SIG-M5 treated with dmso at 0.1 percent for 504 hours (cell line): ENCODE measurements around the gene CABS1.

Experiments
- DNase-seq: peaks from one replicate; lab custom pipeline; 2025; ENCODE audit not compliant: unreplicated experiment; lab: John Stamatoyannopoulos, UW

The CABS1 gene

GRCh38 chr4:70334681-70335080 is at the start of gene CABS1:
Gene CABS1 (plus strand): TSS chr4:70334981. CDS start chr4:70335040, 59 bp downstream.
- no peak for DNase-seq

DNA sequence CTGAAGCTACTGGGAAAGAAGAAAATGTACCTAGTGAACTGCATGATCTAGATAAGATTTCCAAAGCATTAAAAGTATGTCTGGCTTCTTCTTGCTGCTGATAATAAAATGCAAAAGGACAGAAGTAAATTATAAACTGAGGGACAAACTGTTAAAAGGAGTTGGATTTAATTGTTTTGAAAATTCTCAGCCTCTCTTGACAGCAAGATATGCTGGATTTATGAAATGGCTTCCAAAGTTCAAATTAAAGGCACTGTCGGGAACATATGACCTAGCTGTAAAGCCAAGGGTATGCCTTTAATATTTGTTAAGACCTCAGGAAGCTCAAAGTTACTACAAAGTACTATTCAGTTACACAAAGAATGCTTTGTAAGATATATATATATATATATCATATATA is 46.1 kb upstream of the CABS1 start:
- no peak for DNase-seq

GRCh38 chr4:70291341-70291740 is 43.4 kb upstream of the CABS1 start:
- no peak for DNase-seq

GRCh38 chr4:70297576-70297975 is 37.2 kb upstream of the CABS1 start:
- DNase-seq, result no peak

DNA sequence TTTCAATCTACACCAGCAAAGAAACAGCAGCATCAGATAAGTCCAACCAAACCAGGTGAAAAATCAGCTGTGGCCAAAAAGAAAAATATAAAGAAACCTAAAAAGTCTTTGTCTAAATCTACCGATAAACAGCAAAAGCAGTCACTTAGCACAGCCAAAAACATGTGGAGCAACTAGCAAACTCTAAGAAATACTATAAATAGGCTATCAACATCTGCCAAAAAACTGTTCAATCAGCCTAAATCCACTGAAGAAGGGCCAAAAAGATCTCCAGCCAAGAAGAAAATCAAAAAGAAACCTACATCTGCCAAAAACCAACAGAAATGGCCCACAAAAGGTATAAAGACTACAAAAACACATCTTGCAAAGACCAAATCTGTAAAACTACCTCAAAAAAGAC is 36.7 kb upstream of the CABS1 start:
- DNase-seq, result no peak

DNA sequence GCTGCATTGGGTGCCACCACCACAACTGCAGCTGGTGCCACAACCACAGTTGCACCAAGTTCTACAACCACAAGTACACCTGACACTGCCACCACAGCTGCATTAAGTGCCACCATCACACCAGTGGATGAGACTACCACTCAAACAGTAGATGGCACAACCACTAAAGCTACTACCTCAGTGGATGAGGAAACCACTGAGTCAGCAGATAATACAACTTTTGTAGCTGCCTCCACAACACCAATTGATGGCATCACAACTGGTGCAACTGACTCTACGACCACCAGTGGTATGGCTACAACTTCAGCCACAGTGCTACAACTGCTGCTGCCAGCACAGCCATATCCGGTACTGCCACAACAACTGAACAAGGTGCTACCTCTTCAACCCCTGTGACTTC is 35.1 kb upstream of the CABS1 start:
- no peak for DNase-seq

DNA sequence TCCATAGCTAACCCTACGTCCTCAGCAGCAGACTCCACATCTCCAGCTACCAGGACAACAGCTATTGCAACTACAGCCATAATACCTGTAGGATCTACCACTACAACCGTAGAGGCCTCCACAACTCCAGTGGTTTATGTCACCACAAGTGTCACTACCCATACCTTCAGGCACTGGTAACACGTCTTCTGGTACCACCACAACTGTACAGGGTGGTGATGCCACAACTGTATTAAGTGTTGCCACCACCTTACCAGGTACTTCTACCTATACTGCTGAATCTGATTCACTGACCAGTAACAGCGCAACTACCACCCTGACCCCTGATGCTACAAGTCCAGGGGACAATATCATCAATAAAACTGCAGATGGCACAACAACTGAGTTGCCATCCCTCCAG is 34.6 kb upstream of the CABS1 start:
- no peak for DNase-seq

DNA sequence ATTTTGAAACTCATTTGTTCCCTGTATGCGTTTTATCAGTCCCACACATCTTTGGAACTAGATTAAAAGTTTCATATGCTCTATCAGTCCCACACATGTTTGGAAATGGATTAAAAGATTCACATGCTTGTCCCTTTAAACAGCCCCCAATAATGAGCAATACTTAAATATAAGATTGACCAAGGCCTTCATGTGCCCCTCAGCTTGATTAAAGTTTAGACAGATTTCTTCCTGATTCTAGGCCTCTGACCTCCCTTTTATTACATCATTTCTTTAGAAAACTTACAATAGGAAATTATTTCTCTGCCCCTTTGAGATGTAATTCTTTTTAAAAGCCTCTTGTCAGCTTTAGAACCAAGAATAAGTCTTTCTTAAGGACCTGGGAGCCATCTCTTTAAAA is 31.7 kb upstream of the CABS1 start:
- no peak for DNase-seq

- no peak for DNase-seq
Observed at GRCh38 chr4:70305601-70306000, 29.2 kb upstream of the CABS1 start.

DNA sequence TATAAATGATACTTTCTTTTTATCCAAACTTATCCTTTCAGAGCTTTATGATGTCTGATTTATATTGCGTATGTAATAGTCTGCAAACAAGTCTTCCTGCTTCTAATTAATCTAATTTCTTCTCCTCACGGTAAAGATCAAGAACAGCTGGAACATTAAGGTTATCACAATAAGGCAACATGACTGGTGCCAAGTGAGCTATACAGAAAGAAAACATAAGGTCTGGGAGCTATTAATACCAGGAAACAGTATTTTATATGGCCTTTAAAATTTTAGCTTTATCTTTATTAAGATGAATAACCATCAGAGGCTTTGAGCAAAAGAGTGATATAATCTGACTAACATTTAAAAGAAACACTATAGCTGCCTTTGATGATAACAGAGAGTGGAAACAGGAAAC is 28.7 kb upstream of the CABS1 start:
- DNase-seq, result no peak

GRCh38 chr4:70313736-70314135 is 21.0 kb upstream of the CABS1 start:
- no peak for DNase-seq

DNA sequence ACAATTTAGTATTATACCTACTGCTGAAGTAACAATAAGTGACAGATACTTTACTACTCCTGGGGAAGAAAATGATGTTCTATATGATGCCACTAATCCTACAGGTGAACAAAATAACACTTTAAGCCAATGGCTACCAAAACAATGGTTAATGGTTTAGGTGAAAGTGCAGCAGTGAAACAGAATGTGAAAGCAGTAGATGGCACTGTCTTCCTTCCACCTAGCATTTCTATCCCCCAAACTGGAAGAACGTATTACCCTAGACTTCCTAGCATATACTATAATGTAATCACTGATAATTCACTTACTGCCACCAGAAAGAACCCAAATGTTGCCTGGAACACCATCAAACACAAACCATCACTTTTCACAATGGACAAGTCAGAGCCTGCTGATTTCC is 18.9 kb upstream of the CABS1 start:
- no peak for DNase-seq

DNA sequence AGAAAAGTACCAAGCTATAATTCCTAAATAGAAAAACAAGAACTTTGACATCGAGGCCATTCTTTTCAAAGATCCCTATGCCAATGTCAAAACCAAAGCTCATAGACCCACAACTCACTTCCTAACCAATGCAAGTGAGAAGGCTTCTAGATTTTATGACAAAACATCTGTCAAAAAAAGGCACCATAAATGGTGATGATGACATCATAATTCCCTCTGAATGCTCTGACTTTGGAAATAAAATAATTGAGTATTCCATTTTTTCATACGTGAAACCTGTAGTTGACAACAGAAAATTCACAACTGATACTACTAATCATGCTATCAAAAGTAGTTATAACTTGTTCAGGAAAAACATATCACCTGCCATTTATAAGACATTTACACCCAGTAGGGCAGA is 8.7 kb upstream of the CABS1 start:
- DNase-seq, result no peak

DNA sequence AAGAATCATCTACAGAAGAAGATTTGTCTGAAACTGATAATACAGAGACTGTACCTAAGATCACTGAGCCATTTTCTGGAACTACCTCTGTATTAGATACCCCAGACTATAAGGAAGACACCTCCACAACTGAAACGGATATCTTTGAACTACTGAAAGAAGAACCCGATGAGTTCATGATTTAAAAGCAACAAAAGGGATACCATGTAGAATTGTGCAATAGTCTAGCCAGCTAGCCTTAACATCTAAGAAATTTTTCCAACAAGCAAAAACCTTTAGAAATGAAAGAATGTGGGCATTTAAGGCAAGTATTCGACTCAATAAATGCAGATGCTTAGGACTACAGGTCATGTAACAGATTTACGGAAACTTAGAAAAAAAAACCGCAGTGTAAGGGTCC is 1.3 kb downstream of the CABS1 start:
- DNase-seq, result no peak

GRCh38 chr4:70337886-70338420 is 3.2 kb downstream of the CABS1 start:
- DNase-seq, result no peak

GRCh38 chr4:70356185-70356584 is 21.4 kb downstream of the CABS1 start:
- no peak for DNase-seq

DNA sequence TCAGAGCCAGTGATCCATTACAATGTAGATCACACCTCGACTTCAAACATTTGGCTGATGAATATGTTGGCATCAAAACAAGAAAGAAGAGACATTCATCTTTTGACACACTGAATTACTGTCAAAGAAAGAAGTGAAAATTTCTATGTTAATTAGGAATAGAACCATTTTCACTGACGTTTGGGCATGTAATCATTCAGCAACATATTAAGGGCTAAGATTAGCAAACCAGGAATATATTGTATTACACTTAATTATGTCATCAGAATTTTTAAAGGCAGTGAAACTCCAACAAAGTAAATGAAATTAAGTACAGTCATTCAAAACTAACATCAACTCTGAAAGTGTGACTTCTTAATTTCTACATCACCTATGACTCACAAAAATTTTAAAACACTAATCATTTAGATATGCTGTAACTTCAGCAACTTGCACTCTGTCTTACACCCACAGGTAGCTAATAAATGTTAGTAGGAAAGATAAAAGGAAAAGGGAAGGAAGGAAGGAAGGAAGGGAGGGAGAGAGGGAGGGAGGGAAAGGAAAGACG is 24.4 kb downstream of the CABS1 start:
- no peak for DNase-seq

GRCh38 chr4:70360460-70360859 is 25.7 kb downstream of the CABS1 start, which contains the start of gene SMR3A:
Gene SMR3A (plus strand): TSS chr4:70360760. CDS start chr4:70362116, 1,356 bp downstream.
- DNase-seq, result no peak

GRCh38 chr4:70364002-70364401 is 29.2 kb downstream of the CABS1 start:
- no peak for DNase-seq

DNA sequence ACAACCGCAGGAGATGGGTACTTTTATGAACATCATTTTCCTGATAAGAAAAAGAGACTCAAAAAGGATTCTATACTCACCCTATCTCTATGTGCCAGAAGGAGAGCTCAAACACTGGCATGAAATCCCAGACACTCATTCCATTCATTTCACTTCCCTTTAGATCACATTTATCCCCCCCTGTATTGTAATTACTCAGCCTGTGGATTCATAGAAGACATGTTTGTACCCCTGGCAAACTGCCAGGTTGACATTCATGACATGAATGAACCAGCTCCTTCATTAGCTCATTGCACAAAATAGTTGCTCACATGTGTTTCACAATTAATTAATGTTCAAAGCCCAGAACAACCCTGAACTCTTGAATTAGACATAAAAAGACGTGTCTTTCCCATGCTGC is 30.7 kb downstream of the CABS1 start:
- DNase-seq, result no peak

DNA sequence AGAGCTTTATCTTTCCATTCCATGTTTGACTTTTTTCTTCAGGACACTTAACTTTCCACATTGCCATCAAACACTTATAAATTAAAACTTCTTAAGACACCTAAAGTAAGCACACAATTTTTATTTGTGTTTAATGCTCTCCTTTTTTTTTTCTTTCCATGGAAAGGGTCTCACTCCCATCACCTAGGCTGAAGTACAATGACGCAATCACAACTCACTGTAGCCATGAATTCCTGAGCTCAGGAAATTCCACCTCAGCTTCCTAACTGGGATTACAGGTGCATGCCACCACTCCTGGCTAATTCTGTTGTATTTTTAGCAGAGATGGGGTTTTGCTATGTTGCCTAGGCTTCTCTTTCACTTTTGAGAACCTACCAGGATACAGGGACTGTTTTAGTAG is 33.0 kb downstream of the CABS1 start:
- no peak for DNase-seq

DNA sequence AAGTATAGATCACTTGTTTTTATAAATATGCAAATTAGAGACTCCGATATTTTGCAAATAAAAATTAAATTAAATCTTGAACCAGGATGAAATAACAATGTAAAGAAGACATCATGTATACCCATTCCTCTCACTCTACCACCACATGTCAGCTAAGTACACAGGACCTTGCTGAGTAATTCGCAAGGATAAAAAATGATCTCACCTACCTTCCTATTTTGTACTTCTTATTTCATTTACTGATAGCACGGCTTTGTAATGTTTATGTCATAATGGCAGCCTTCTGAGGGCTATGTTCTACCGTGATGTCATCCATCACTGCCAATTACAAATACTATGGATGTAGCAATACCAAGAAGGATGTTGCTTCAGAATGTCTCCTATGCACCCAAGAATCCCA is 37.2 kb downstream of the CABS1 start:
- no peak for DNase-seq

GRCh38 chr4:70372760-70373159 is 38.0 kb downstream of the CABS1 start:
- DNase-seq, result no peak
